ENCODE results near the gene HNRNPA0. TPM values are rescaled to one million over a fixed set of nuclear protein-coding genes. Genes with fewer than 3 reads are reported as not detected.

Gene HNRNPA0
- total and polyA plus RNA-seq, 9 donors = 16.9 to 52.9 (median 41.5) TPM

GRCh38 chr5:137743031-137743640 is 11.0 kb downstream of the HNRNPA0 start:
- intact Hi-C loops (cut with DNase I) = loop anchor here in 3 of 4 donors (5.0 kb wide), 3 partner anchors 81 to 116 kb away; no protein-coding TSS in a partner anchor

GRCh38 chr5:137741718-137742117 is 12.4 kb downstream of the HNRNPA0 start:
- H3K36me3 ChIP-seq = no peaks in the 10 kb centered on the region
- no peaks in the 10 kb centered on the region for H3K4me1 ChIP-seq (ENCODE audit: insufficient read depth)
- TF ChIP-seq EP300 (IDR thresholded peaks at IDR 0.05) = no peak
- TF ChIP-seq CTCF (IDR thresholded peaks at IDR 0.05) = no peak
- no peak for TF ChIP-seq POLR2A (IDR thresholded peaks at IDR 0.05)
- intact Hi-C loops (cut with DNase I) = loop anchor here (2.0 to 5.0 kb wide), 5 partner anchors 77 to 114 kb away; no protein-coding TSS in a partner anchor
- no peak overlapping the region for H3K4me3 ChIP-seq
- H3K27ac ChIP-seq = no peak overlapping the region
- H3K9me3 ChIP-seq = no peaks in the 10 kb centered on the region
- no peak for DNase-seq
- H3K27me3 ChIP-seq = no peaks in the 10 kb centered on the region
- WGBS, 3 donors = 91 to 94% (median 93%) methylated on average over 8 of the region's 8 CpGs

More at GRCh38 chr5:137743031-137743640, 11.0 kb downstream of the HNRNPA0 start:
- no peaks in the 10 kb centered on the region for H3K4me1 ChIP-seq (ENCODE audit: insufficient read depth)
- H3K9me3 ChIP-seq = no peaks in the 10 kb centered on the region
- H3K27me3 ChIP-seq = no peaks in the 10 kb centered on the region
- H3K4me3 ChIP-seq = no peak overlapping the region
- H3K27ac ChIP-seq = no peak overlapping the region
- H3K36me3 ChIP-seq = no peaks in the 10 kb centered on the region
- peak in 4 of 5 donors; percentile 37 to 66 (median 44) for DNase-seq
- TF ChIP-seq POLR2A (IDR thresholded peaks at IDR 0.05) = no peak
- peak; percentile 39 to 65 (median 48) for TF ChIP-seq CTCF (IDR thresholded peaks at IDR 0.05)
- 68 to 69% (median 69%) methylated on average over 4 of the region's 4 CpGs for WGBS, 3 donors

GRCh38 chr5:137739737-137740136 is 14.4 kb downstream of the HNRNPA0 start:
- no peak for DNase-seq
- Histone ChIP-seq H3K36me3 (no peaks in the 10 kb centered on the region), H3K27me3 (no peaks in the 10 kb centered on the region), H3K9me3 (no peaks in the 10 kb centered on the region), H3K27ac (no peak overlapping the region), H3K4me1 (ENCODE audit: insufficient read depth) (no peaks in the 10 kb centered on the region), H3K4me3 (no peak overlapping the region)
- TF ChIP-seq CTCF (IDR thresholded peaks at IDR 0.05) (no peak), EP300 (IDR thresholded peaks at IDR 0.05) (no peak), POLR2A (IDR thresholded peaks at IDR 0.05) (no peak)
- intact Hi-C loops (cut with DNase I) = loop anchor here (2.0 to 5.0 kb wide), 6 partner anchors 75 to 112 kb away; no protein-coding TSS in a partner anchor
- WGBS, 3 donors = 86 to 89% (median 86%) methylated on average over 4 of the region's 4 CpGs

- Histone ChIP-seq H3K4me1 (ENCODE audit: insufficient read depth) (peaks cover 2% of the 10 kb centered on the region), H3K9me3 (no peaks in the 10 kb centered on the region), H3K4me3 (no peak overlapping the region), H3K27me3 (no peaks in the 10 kb centered on the region), H3K27ac (no peak overlapping the region), H3K36me3 (no peaks in the 10 kb centered on the region)
- 81 to 82% (median 82%) methylated on average over 3 of the region's 3 CpGs for WGBS, 3 donors
- DNase-seq = no peak
- intact Hi-C loops (cut with DNase I) = loop anchor here in 1 of 4 donors (5.0 kb wide), 1 partner anchor 82 kb away; no protein-coding TSS in a partner anchor
- no peak for TF ChIP-seq EP300 (IDR thresholded peaks at IDR 0.05)
- no peak for TF ChIP-seq CTCF (IDR thresholded peaks at IDR 0.05)
- no peak for TF ChIP-seq POLR2A (IDR thresholded peaks at IDR 0.05)
Observed at GRCh38 chr5:137738947-137739346, 15.2 kb downstream of the HNRNPA0 start.
